ENCODE results near the gene CPSF7. TPM values are rescaled to one million over a fixed set of nuclear protein-coding genes. Genes with fewer than 3 reads are reported as not detected.
"Not testable (repeated sequence)": the region's sequence is repeated elsewhere in the genome, so short reads cannot be mapped to it uniquely, and the experiment has no call there.

The CPSF7 gene, protein sequence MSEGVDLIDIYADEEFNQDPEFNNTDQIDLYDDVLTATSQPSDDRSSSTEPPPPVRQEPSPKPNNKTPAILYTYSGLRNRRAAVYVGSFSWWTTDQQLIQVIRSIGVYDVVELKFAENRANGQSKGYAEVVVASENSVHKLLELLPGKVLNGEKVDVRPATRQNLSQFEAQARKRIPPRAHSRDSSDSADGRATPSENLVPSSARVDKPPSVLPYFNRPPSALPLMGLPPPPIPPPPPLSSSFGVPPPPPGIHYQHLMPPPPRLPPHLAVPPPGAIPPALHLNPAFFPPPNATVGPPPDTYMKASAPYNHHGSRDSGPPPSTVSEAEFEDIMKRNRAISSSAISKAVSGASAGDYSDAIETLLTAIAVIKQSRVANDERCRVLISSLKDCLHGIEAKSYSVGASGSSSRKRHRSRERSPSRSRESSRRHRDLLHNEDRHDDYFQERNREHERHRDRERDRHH
- total RNA-seq (100 to 1,000 TPM; 155 to 175 TPM), polyA plus RNA-seq (10 to 100 TPM; 20.6 to 34.8 (median 26.0) TPM), total RNA-seq (88.1 to 156 (median 132) reads per million in 6 experiments)

- ATAC-seq (peak; percentile 89), DNase-seq (peak; percentile 95 to 98 (median 97))
- Mint-ChIP-seq H3K4me3 (peak within 1 kb of the TSS; percentile 93 to 99 (median 96)), H3K27ac (peak within 1 kb of the TSS; percentile 98 to 100 (median 99)), H3K9me3 (no peaks in the 10 kb centered on the region), H3K27me3 (no peaks in the 10 kb centered on the region), H3K4me1 (peaks cover 18 to 81% (median 70%) of the 10 kb centered on the region in 4 donors), H3K36me3 (peaks cover 8 to 60% (median 12%) of the 10 kb centered on the region in 3 donors)
- POLR2A ChIA-PET = interaction anchor here (0.9 to 2.8 kb wide), 21 partner anchors 11 to 1814 kb away, joined by 3 to 36 read pairs (median 4); partner anchors contain the start of genes CYB561A3, DDB1, FTH1 and OSBP
These were observed at the start of gene CPSF7, which contains the start of gene SDHAF2 for GRCh38 chr11:61429691-61430582. Gene CPSF7 (minus strand): TSS chr11:61429975. CDS start chr11:61429235, 740 bp downstream. Gene SDHAF2 (plus strand): TSS chr11:61430124. CDS start chr11:61430147, 23 bp downstream.

DNA sequence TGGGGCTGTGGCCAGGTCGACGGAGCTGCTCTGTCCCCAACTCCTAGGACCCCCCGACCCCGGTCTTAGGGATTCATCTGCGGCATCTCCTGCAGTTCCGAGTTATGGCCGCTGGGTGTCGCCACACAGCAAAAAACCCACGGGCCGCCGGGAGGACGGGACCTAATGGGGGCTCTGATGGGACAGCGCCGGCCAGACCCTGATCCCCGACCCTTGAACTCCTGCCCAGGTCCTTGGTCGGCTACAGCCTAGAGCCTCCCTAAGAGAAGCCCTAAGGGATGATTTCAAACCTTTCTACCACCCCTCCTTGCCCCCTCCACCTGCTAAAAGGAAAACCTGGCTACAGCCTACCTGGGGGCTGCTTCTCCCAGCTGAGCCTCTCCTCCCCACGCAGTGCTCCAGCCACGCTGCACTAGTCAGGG is 48.0 kb upstream of the CPSF7 start:
- Mint-ChIP-seq H3K9me3 (no peaks in the 10 kb centered on the region), H3K4me3 (peak overlapping the region in 1 of 10 donors; percentile 33), H3K27me3 (peaks cover 0 to 5% (median 0%) of the 10 kb centered on the region in 5 donors), H3K27ac (no peak overlapping the region), H3K4me1 (peaks cover 6 to 13% (median 9%) of the 10 kb centered on the region in 4 donors), H3K36me3 (peaks cover 0 to 14% (median 1%) of the 10 kb centered on the region in 3 donors)
- DNase-seq (peak; percentile 23 to 77 (median 54)), ATAC-seq (peak; percentile 30 to 61)
- POLR2A ChIA-PET = interaction anchor here (0.6 to 0.7 kb wide), 2 partner anchors 140 to 160 kb away, joined by 3 read pairs; no protein-coding TSS in a partner anchor

GRCh38 chr11:61477126-61477525 is 47.4 kb upstream of the CPSF7 start:
- Mint-ChIP-seq H3K4me1 (peaks cover 6 to 13% (median 9%) of the 10 kb centered on the region in 4 donors), H3K27ac (no peak overlapping the region), H3K9me3 (no peaks in the 10 kb centered on the region), H3K27me3 (peaks cover 0 to 4% (median 0%) of the 10 kb centered on the region in 5 donors), H3K36me3 (peaks cover 0 to 19% (median 4%) of the 10 kb centered on the region in 3 donors), H3K4me3 (no peak overlapping the region)
- DNase-seq = no peak
- POLR2A ChIA-PET = interaction anchor here (0.7 kb wide), 1 partner anchor 161 kb away, joined by 3 read pairs; no protein-coding TSS in a partner anchor
- ATAC-seq = no peak

GRCh38 chr11:61476371-61476770 is 46.6 kb upstream of the CPSF7 start:
- Mint-ChIP-seq H3K4me3 (no peak overlapping the region), H3K9me3 (no peaks in the 10 kb centered on the region), H3K27me3 (no peaks in the 10 kb centered on the region), H3K4me1 (peaks cover 6 to 13% (median 7%) of the 10 kb centered on the region in 4 donors), H3K36me3 (peaks cover 0 to 22% (median 4%) of the 10 kb centered on the region in 3 donors), H3K27ac (no peak overlapping the region)
- DNase-seq (no peak), ATAC-seq (no peak)
- POLR2A ChIA-PET = no interaction called here

DNA sequence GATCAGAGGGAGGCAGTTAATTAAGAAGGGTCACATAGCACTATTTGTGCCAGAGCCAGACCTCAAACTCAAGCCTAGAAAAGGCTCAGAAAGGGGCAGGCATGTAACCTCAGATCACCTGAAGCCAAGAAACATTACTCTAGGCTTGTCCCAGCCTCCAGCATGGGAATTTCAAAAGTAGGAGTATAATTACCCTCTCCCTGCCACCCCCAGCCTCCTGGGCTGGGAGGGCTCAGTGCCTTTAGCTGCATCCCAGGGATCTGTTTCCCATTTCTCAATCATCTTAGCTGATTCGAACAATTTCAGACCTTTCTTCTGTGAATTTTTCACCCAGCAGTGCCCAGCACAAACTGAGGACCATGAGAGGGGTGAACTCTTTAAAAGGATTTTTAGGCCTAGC is 45.7 kb upstream of the CPSF7 start:
- ATAC-seq (no peak), DNase-seq (no peak)
- Mint-ChIP-seq H3K27me3 (no peaks in the 10 kb centered on the region), H3K4me1 (peaks cover 6 to 8% (median 7%) of the 10 kb centered on the region in 4 donors), H3K9me3 (no peaks in the 10 kb centered on the region), H3K36me3 (peaks cover 0 to 31% (median 11%) of the 10 kb centered on the region in 3 donors), H3K27ac (no peak overlapping the region), H3K4me3 (no peak overlapping the region)
- POLR2A ChIA-PET = no interaction called here

GRCh38 chr11:61474013-61474643 is 44.4 kb upstream of the CPSF7 start:
- POLR2A ChIA-PET = no interaction called here
- peak overlapping the region in 2 of 10 donors; percentile 3 to 42 for H3K27ac Mint-ChIP-seq
- no peak for ATAC-seq

GRCh38 chr11:61473370-61474012 is 43.7 kb upstream of the CPSF7 start:
- Mint-ChIP-seq H3K9me3 (no peaks in the 10 kb centered on the region), H3K27ac (peak overlapping the region in 3 of 10 donors; percentile 8 to 42 (median 8)), H3K36me3 (peaks cover 0 to 43% (median 11%) of the 10 kb centered on the region in 3 donors), H3K27me3 (no peaks in the 10 kb centered on the region), H3K4me1 (peaks cover 6 to 7% (median 7%) of the 10 kb centered on the region in 4 donors), H3K4me3 (no peak overlapping the region)
- no peak for ATAC-seq
- POLR2A ChIA-PET = no interaction called here
- DNase-seq = no peak

More at GRCh38 chr11:61474013-61474643, 44.4 kb upstream of the CPSF7 start:
- no peak overlapping the region for H3K4me3 Mint-ChIP-seq
- no peaks in the 10 kb centered on the region for H3K27me3 Mint-ChIP-seq
- H3K9me3 Mint-ChIP-seq = no peaks in the 10 kb centered on the region
- H3K36me3 Mint-ChIP-seq = peaks cover 0 to 38% (median 11%) of the 10 kb centered on the region in 3 donors
- H3K4me1 Mint-ChIP-seq = peaks cover 6 to 7% (median 7%) of the 10 kb centered on the region in 4 donors
- DNase-seq = no peak

- Mint-ChIP-seq H3K36me3 (peaks cover 0 to 49% (median 14%) of the 10 kb centered on the region in 3 donors), H3K4me1 (peaks cover 1 to 3% (median 2%) of the 10 kb centered on the region in 4 donors), H3K27ac (peak overlapping the region in 5 of 10 donors; percentile 11 to 65 (median 35)), H3K27me3 (no peaks in the 10 kb centered on the region), H3K9me3 (no peaks in the 10 kb centered on the region), H3K4me3 (no peak overlapping the region)
- DNase-seq (no peak), ATAC-seq (no peak)
- POLR2A ChIA-PET = interaction anchor here (0.6 kb wide), 1 partner anchor 128 kb away, joined by 10 read pairs; no protein-coding TSS in a partner anchor
These were observed 43.1 kb upstream of the CPSF7 start for GRCh38 chr11:61472868-61473267.

DNA sequence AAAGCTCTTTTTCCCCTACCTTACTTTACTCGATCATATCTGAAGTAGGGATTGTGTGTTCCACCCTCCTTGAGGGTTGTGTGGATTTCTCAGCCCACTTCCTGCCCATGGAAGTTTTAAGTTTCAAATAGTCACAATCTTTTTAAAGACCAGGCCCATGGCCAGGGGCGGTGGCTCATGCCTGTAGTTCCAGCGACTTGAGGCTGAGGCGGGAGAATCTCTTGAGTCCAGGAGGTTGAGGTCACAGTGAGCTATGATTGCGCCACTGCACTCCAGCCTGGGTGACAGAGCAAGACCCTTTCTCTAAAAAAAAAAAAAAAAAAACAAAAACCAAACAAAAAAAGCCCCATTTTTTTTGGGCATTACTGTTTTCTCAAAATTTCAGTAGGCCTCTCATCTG is 42.5 kb upstream of the CPSF7 start:
- Mint-ChIP-seq H3K36me3 (peaks cover 0 to 55% (median 16%) of the 10 kb centered on the region in 3 donors), H3K27ac (peak overlapping the region in 3 of 10 donors; percentile 35 to 53 (median 47)), H3K4me3 (no peak overlapping the region), H3K9me3 (no peaks in the 10 kb centered on the region), H3K27me3 (no peaks in the 10 kb centered on the region), H3K4me1 (peaks cover 0 to 2% (median 0%) of the 10 kb centered on the region in 4 donors)
- no peak for ATAC-seq
- POLR2A ChIA-PET = interaction anchor here (0.6 kb wide), 1 partner anchor 128 kb away, joined by 10 read pairs; no protein-coding TSS in a partner anchor
- DNase-seq = no peak

- Mint-ChIP-seq H3K27ac (peak overlapping the region in 2 of 10 donors; percentile 34 to 43), H3K4me1 (peaks cover 0 to 2% (median 0%) of the 10 kb centered on the region in 4 donors), H3K27me3 (no peaks in the 10 kb centered on the region), H3K9me3 (no peaks in the 10 kb centered on the region), H3K36me3 (peaks cover 0 to 52% (median 18%) of the 10 kb centered on the region in 3 donors), H3K4me3 (no peak overlapping the region)
- POLR2A ChIA-PET = no interaction called here
- ATAC-seq (no peak), DNase-seq (no peak)
These were observed 38.2 kb upstream of the CPSF7 start for GRCh38 chr11:61468002-61468401.

DNA sequence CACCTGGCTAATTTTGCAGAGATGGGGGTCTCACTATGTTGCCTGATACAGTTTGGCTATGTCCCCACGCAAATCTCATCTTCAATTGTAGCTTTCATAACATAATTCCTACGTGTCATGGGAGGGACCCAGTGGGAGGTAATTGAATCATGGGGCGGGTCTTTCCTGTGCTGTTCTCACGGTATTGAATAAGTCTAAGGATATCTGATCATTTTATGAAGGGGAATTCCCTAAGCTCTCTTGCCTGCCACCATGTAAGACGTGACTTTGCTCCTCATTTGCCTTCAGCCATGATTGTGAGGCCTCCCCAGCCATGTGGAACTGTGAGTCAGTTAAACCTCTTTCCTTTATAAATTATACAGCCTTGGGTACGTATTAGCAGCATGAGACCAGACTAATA is 37.8 kb upstream of the CPSF7 start:
- peak overlapping the region in 3 of 10 donors; percentile 43 to 65 (median 55) for H3K27ac Mint-ChIP-seq
- H3K4me1 Mint-ChIP-seq, DNase-seq, ATAC-seq, H3K9me3 Mint-ChIP-seq, POLR2A ChIA-PET, H3K27me3 Mint-ChIP-seq, H3K4me3 Mint-ChIP-seq: not testable (repeated sequence)
- peaks cover 0 to 48% (median 17%) of the 10 kb centered on the region in 3 donors for H3K36me3 Mint-ChIP-seq

Measured in naive thymus-derived CD8-positive, alpha-beta T cell (primary cell).